GM19043 (cell line): ENCODE measurements around the gene CCDC60.

Experiments used
- ATAC-seq: cut with Tn5 transposase; IDR thresholded peaks from one replicate; pipeline ENCODE4 v1.9.1; 2021; ENCODE audit warnings: low read depth; ENCODE audit not compliant: unreplicated experiment

Gene CCDC60

GRCh38 chr12:119334430-119335170, at the start of gene CCDC60:
Gene CCDC60, plus strand, starts transcription at chr12:119334729. Its CDS starts 448 bp downstream, at chr12:119335177.
- ATAC-seq = no peak

DNA sequence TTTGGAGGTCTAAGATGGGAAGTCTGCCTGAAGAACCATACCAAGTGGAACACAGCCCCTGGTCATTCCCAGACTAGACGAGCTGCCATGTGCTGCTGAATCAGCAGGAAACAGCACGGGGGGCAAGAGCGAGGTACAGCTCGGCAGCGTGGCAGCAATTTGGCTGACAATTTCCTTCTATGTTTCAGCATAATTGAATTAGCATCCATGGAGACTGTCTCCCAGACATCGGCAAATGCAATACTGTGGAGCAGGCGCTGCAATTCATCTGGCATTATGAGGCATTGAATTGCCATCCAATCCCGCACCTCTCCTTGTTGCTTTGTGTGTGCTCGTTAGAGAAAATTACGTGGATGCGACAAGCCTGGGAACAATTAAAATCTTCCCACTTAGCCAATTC, 46.0 kb upstream of the CCDC60 start:
- no peak for ATAC-seq

- ATAC-seq = no peak
These were observed 41.5 kb upstream of the CCDC60 start for GRCh38 chr12:119292893-119293630.

GRCh38 chr12:119294211-119294610, 40.3 kb upstream of the CCDC60 start:
- no peak for ATAC-seq

DNA sequence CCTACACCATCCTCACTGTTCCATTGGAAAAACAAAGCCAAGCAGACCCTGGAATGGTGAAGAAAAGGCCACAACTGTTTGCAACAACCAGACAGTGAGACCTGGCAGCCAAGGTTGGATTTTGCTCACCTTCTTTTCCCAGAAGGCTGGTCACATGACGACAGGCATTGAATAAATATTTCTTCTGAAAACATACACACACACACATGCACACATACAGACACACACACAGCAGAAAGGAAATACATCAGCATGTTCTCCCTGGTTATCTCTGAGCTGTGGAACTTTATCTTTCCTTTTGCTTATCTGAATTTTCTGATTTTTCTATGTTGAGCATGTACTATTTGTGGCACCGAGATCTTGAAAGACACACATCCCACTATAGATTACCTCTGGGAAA, 38.0 kb upstream of the CCDC60 start:
- no peak for ATAC-seq

DNA sequence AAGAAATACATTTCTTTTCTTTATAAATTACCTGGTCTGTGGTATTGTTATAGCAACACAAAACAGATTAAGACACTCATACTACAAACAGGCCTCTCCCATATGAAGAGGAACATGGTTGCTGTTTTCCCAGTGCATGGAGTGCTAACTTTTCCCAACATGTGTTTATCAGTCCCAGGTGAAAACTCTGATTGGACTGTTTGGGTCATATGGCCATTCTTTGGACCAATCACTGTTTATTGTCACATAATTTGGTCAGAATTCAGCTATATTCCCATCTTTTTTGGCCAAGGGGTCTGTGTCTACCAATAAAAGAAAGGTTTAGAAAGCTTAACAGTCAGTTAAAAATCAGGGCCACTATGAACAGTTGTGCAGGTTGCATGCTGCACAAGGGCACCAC, 35.4 kb upstream of the CCDC60 start:
- ATAC-seq = no peak

- ATAC-seq = no peak
These were observed 33.1 kb upstream of the CCDC60 start for GRCh38 chr12:119301379-119301778.

GRCh38 chr12:119302451-119303080, 32.0 kb upstream of the CCDC60 start:
- no peak for ATAC-seq

DNA sequence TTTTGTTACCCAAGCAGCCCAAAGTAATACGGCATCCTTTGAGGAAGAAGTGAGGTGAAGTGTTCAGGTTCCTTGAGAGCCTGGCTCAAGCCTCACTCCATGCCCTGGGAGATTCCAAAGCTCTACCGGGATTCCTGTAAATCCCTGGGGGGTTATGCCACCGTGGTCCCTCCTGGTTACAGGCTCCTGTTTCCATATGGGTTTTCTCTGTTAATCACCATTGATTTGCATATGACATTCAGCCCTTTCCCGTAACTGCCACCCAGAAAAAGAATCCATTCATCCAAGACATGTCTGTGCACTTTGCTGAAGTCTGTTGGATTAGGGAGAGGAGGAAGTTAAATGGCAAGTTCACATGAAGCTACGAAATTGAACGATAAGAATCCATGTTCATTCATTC, 27.9 kb upstream of the CCDC60 start:
- no peak for ATAC-seq

DNA sequence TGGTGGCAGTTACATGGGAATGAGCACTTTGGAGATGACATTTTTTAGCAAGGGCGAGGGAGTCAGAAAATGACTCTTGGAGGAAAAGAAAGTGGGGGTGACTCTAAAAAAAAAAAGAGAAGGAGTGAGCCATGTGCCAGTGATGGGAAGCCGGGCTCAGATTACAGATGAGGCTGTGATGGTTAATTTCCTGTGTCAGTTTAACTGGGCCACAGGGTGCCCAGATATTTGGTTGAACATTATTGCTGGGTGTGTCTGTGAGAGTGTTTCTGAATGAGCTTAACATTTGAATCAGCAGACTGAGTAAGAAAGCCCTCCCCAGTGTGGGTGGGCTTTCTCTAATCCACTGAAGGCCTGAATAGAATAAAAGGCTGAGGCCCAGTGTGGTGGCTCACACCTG, 26.8 kb upstream of the CCDC60 start:
- ATAC-seq = no peak

DNA sequence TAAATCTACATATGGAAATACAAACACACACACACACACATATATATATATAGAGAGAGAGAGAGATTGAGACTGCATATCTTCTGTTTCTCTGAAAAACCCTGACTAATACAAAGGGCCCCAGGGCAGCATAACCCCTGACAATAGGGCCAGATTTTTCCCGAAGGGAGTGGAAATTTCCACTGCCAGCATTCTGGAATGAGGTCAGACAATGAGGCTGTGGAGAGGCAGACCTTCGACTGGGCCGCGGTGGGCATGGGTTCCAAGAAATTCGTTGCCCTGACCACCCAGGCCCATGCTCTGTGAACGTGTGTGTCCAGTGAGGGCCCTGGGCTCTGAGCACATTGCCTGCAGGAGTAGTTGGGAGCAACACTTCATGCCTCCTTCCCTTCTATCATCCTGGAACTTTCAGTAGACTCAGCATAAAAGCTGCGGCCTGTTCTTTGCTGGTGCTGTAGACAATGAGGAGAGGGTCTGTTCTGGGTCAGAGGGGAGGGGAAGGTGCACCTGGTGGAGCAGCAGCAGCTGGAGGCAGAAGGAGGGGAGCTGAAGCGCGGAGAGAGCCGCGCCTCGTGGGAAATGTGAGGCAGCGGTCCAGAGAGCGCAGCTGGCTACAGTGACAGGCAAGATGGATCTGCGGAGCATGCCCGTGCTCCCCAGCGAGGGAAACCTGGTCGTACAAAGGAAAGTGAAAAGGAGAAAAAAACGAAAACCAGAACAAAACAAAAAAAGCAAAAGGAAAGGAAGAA, 25.6 kb upstream of the CCDC60 start:
- ATAC-seq = no peak

DNA sequence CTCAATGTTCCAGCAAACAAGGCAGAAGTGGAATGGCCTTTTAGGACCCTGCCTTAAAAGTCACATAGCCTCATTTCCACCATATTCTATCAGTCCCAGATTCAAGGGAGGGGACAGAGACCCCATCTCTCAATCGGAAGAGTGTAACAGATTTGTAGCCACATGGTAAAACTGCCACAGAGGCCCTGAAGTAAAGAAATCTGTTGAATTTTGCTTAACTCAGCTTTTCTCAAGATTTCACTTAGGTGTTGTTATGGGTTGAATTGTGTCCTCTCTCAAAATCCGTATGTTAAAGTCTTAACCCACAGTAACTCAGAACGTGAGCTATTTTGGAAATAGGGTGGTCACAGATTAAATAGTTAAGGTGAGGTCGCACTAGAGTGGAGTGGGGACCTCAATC, 22.7 kb upstream of the CCDC60 start:
- ATAC-seq = no peak

GRCh38 chr12:119312904-119313303, 21.6 kb upstream of the CCDC60 start:
- ATAC-seq = no peak

GRCh38 chr12:119314290-119314689, 20.2 kb upstream of the CCDC60 start:
- ATAC-seq = no peak

GRCh38 chr12:119319638-119320037, 14.9 kb upstream of the CCDC60 start:
- no peak for ATAC-seq

DNA sequence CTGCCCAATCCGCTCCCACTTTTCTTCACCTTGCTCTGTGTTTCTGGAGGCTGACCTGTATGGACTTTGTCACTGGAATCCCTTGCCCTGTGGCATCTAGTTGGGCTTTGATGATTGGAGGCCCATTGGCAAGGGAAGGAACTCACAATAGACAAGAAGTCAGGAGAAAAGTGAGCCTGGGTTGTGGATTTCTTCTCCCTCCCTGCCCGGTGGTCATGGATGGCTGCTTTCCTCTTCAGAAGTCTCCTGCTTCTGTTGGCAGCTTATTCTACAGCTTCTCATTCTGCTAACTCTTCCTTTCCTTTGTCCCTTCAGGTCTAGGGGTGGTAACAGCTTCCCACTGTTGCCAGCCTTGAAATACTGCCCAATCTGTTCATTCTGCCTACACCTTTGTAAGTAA, 13.9 kb upstream of the CCDC60 start:
- no peak for ATAC-seq

GRCh38 chr12:119322301-119322723, 12.2 kb upstream of the CCDC60 start:
- no peak for ATAC-seq

- ATAC-seq = no peak
These were observed 8.7 kb upstream of the CCDC60 start for GRCh38 chr12:119325813-119326212.

DNA sequence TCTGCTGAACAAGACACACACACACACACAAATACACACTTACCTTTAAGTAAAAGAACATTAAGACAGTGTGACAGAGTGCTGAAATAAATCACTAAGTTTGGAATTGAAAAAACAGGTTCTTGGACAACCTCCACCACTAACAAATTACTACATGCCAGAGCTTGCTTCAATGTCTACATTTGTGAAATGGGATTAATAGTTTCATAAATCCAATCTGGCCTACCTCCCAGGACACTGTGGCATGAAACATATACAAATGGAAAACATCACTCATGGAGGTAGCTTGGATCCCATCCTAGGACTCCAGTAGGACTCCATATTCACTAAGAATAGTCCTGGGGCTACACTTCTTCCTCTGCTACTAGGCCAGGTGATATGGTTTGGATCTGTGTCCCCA, 8.2 kb upstream of the CCDC60 start:
- ATAC-seq = no peak

DNA sequence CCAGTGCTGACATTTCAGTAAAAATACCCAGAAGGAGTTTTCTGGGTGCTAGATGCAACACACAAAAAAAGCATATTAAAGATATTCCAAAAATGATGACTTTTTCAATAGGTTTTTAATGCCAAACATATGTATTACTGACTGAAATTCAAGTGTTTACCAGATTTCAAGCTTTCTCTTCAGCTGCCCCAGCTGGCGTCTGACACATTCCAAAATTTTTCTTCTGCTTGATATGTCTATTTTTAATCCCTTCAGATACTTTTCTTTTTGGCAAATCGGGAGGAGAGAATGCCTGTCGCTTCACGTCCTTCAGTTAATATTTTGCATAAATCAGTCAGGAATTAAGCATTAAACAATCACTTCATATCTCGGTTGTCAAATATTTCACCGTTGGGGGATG, 7.1 kb upstream of the CCDC60 start:
- no peak for ATAC-seq

- ATAC-seq = no peak
These were observed 6.4 kb upstream of the CCDC60 start for GRCh38 chr12:119328111-119328510.
